ENCODE data around the gene TRIM39.

The TRIM39 gene

GRCh38 chr6:30325873-30326525, 728 bp upstream of the TRIM39 start (continued):
- 0 out of 2 replicates have a peak, but pooled peaks have one; percentile 37 for TF ChIP-seq ZNF660 (tag by site-specific recombination; IDR thresholded peaks at IDR 0.05)
- peak; percentile 67; the same call in 1 of the 2 replicates for TF ChIP-seq ZEB2 (tag by site-specific recombination; IDR thresholded peaks at IDR 0.05)
- TF ChIP-seq, protein P1, sequence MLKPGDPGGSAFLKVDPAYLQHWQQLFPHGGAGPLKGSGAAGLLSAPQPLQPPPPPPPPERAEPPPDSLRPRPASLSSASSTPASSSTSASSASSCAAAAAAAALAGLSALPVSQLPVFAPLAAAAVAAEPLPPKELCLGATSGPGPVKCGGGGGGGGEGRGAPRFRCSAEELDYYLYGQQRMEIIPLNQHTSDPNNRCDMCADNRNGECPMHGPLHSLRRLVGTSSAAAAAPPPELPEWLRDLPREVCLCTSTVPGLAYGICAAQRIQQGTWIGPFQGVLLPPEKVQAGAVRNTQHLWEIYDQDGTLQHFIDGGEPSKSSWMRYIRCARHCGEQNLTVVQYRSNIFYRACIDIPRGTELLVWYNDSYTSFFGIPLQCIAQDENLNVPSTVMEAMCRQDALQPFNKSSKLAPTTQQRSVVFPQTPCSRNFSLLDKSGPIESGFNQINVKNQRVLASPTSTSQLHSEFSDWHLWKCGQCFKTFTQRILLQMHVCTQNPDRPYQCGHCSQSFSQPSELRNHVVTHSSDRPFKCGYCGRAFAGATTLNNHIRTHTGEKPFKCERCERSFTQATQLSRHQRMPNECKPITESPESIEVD (tag by site-specific recombination; IDR thresholded peaks at IDR 0.05), result 0 out of 2 replicates have a peak, but pooled peaks have one; percentile 27
- peak; percentile 57 for TF ChIP-seq ZXDB (tag by site-specific recombination; IDR thresholded peaks at IDR 0.05)
- peak; percentile 35; the same call in 1 of the 2 replicates for TF ChIP-seq ZNF501 (tag by site-specific recombination; IDR thresholded peaks at IDR 0.05)
- TF ChIP-seq ZBTB48 (tag by site-specific recombination; IDR thresholded peaks at IDR 0.05), result peak; percentile 60; the same call in 1 of the 2 replicates
- TF ChIP-seq KLF10 (tag by site-specific recombination; IDR thresholded peaks at IDR 0.05), result peak; percentile 16; the same call in 1 of the 2 replicates
- TF ChIP-seq ZBTB49 (tag by site-specific recombination; IDR thresholded peaks at IDR 0.05; ENCODE audit: low read depth), result no peak
- TF ChIP-seq ZNF112 (tag by site-specific recombination; IDR thresholded peaks at IDR 0.05), result no peak
- TF ChIP-seq ZNF248 (tag by site-specific recombination; IDR thresholded peaks at IDR 0.05), result no peak
- TF ChIP-seq ZNF707 (tag by site-specific recombination; IDR thresholded peaks at IDR 0.05), result no peak
- TF ChIP-seq SP7 (tag by site-specific recombination; IDR thresholded peaks at IDR 0.05), result peak; percentile 59
- peak; percentile 18; the same call in 1 of the 2 replicates for TF ChIP-seq ZNF623 (tag by site-specific recombination; IDR thresholded peaks at IDR 0.05)
- peak; percentile 57; the same call in 1 of the 2 replicates for TF ChIP-seq ZNF843 (tag by site-specific recombination; IDR thresholded peaks at IDR 0.05)
- TF ChIP-seq ZNF155 (tag by site-specific recombination; IDR thresholded peaks at IDR 0.05), result no peak
- TF ChIP-seq ZNF580 (tag by site-specific recombination; IDR thresholded peaks at IDR 0.05), result 0 out of 2 replicates have a peak, but pooled peaks have one; percentile 61
- TF ChIP-seq ZNF624 (tag by site-specific recombination; IDR thresholded peaks at IDR 0.05), result no peak
- no peak for TF ChIP-seq ZNF175 (tag by site-specific recombination; IDR thresholded peaks at IDR 0.05)
- peak; percentile 71 for TF ChIP-seq ZNF600 (tag by site-specific recombination; IDR thresholded peaks at IDR 0.05)
- no peak for TF ChIP-seq ZNF654 (tag by site-specific recombination; IDR thresholded peaks at IDR 0.05; ENCODE audit: low read depth)
- TF ChIP-seq, protein P2, sequence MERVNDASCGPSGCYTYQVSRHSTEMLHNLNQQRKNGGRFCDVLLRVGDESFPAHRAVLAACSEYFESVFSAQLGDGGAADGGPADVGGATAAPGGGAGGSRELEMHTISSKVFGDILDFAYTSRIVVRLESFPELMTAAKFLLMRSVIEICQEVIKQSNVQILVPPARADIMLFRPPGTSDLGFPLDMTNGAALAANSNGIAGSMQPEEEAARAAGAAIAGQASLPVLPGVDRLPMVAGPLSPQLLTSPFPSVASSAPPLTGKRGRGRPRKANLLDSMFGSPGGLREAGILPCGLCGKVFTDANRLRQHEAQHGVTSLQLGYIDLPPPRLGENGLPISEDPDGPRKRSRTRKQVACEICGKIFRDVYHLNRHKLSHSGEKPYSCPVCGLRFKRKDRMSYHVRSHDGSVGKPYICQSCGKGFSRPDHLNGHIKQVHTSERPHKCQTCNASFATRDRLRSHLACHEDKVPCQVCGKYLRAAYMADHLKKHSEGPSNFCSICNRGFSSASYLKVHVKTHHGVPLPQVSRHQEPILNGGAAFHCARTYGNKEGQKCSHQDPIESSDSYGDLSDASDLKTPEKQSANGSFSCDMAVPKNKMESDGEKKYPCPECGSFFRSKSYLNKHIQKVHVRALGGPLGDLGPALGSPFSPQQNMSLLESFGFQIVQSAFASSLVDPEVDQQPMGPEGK (tag by site-specific recombination; IDR thresholded peaks at IDR 0.05), result peak; percentile 94
- peak; percentile 99 for TF ChIP-seq ZBTB20 (tag by site-specific recombination; IDR thresholded peaks at IDR 0.05)
- TF ChIP-seq ZNF362 (tag by site-specific recombination; IDR thresholded peaks at IDR 0.05), result peak; percentile 18; the same call in 1 of the 2 replicates
- TF ChIP-seq ZNF239 (tag by site-specific recombination; IDR thresholded peaks at IDR 0.05), result no peak
- TF ChIP-seq ZNF629 (tag by site-specific recombination; IDR thresholded peaks at IDR 0.05), result peak; percentile 81
- TF ChIP-seq, protein P3, sequence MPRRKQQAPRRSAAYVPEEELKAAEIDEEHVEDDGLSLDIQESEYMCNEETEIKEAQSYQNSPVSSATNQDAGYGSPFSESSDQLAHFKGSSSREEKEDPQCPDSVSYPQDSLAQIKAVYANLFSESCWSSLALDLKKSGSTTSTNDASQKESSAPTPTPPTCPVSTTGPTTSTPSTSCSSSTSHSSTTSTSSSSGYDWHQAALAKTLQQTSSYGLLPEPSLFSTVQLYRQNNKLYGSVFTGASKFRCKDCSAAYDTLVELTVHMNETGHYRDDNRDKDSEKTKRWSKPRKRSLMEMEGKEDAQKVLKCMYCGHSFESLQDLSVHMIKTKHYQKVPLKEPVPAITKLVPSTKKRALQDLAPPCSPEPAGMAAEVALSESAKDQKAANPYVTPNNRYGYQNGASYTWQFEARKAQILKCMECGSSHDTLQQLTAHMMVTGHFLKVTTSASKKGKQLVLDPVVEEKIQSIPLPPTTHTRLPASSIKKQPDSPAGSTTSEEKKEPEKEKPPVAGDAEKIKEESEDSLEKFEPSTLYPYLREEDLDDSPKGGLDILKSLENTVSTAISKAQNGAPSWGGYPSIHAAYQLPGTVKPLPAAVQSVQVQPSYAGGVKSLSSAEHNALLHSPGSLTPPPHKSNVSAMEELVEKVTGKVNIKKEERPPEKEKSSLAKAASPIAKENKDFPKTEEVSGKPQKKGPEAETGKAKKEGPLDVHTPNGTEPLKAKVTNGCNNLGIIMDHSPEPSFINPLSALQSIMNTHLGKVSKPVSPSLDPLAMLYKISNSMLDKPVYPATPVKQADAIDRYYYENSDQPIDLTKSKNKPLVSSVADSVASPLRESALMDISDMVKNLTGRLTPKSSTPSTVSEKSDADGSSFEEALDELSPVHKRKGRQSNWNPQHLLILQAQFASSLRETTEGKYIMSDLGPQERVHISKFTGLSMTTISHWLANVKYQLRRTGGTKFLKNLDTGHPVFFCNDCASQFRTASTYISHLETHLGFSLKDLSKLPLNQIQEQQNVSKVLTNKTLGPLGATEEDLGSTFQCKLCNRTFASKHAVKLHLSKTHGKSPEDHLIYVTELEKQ (tag by site-specific recombination; IDR thresholded peaks at IDR 0.05; ENCODE audit: borderline replicate concordance), result no peak
